ENCODE results near the gene RAB39B.

The RAB39B gene

GRCh38 chrX:155215443-155216178 lies 48.7 kb downstream of the RAB39B start:
- DNase-seq (ENCODE audit: low spot score): no peak

- DNase-seq (ENCODE audit: low spot score): no peak
These were observed 50.6 kb downstream of the RAB39B start for GRCh38 chrX:155213731-155214130.

- DNase-seq (ENCODE audit: low spot score): no peak
These were observed 53.1 kb downstream of the RAB39B start for GRCh38 chrX:155211208-155211607.

Measured in globus pallidus (tissue), 1 donor.